Measurements from ENCODE around the gene PTPRR. TPM values are rescaled to one million over a fixed set of nuclear protein-coding genes. Genes with fewer than 3 reads are reported as not detected.

The PTPRR gene
- total RNA-seq, 2 donors from 2014 or later, result 0.37 to 0.51 TPM

- no peak for TF ChIP-seq CTCF (IDR thresholded peaks at IDR 0.05)
- H3K27me3 ChIP-seq, result no peaks in the 10 kb centered on the region
Measured at GRCh38 chr12:70643939-70644338, 276.6 kb downstream of the PTPRR start.

DNA sequence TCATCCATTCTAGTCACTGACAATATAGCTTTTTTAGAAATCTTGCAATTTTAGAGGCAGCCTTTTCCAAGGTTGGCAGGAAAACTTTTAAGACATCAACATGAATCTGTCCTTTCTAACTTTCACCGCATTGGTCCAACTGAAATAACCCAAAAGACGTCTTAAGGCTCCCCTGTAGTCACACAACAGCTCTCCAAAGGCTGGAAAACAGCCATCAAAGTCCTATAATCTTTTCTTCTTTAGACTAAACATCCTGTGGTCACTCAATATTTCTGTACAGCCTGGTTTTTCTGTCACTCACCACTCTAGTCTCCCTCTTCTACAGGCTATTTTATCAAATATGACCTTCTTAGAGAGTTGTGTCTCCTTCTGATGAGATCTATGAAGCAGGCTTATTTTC, 278.8 kb downstream of the PTPRR start:
- Histone ChIP-seq H3K9me3 (no peaks in the 10 kb centered on the region), H3K4me1 (peaks cover 0 to 18% of the 10 kb centered on the region in 2 donors), H3K27ac (no peak overlapping the region), H3K4me3 (no peak overlapping the region), H3K27me3 (no peaks in the 10 kb centered on the region), H3K36me3 (no peaks in the 10 kb centered on the region)
- TF ChIP-seq CTCF (IDR thresholded peaks at IDR 0.05), result no peak
- no peak for DNase-seq (ENCODE audit: low spot score)

More at GRCh38 chr12:70643939-70644338, 276.6 kb downstream of the PTPRR start:
- H3K9me3 ChIP-seq, result no peaks in the 10 kb centered on the region
- H3K4me3 ChIP-seq, result no peak overlapping the region
- H3K27ac ChIP-seq, result no peak overlapping the region
- peaks cover 0 to 37% of the 10 kb centered on the region in 2 donors for H3K4me1 ChIP-seq
- no peak for DNase-seq (ENCODE audit: low spot score)
- no peaks in the 10 kb centered on the region for H3K36me3 ChIP-seq

GRCh38 chr12:70640901-70641300, 279.6 kb downstream of the PTPRR start:
- H3K4me1 ChIP-seq, result peaks cover 0 to 10% of the 10 kb centered on the region in 2 donors
- H3K36me3 ChIP-seq, result no peaks in the 10 kb centered on the region
- no peaks in the 10 kb centered on the region for H3K9me3 ChIP-seq
- H3K27ac ChIP-seq, result no peak overlapping the region
- H3K27me3 ChIP-seq, result no peaks in the 10 kb centered on the region
- TF ChIP-seq CTCF (IDR thresholded peaks at IDR 0.05), result no peak
- no peak for DNase-seq (ENCODE audit: low spot score)
- H3K4me3 ChIP-seq, result no peak overlapping the region

DNA sequence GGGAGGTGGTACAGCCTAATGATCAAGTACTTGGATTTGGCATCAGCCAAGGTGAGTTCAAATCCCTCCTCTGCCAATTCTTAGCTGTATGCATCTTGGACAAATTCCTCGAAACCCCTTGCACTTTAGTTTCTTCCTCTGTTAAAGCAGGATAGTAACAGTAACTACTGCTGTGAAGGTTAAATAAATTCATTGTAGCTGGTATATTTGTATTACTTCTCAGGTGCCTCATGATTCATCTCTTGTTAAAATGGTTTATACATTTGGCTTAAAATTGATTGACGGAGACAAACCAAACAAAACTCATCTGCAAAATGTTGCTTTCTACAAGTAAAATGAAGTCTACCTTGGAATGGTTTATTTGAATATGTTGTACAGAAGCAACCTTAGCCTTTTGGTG, 281.0 kb downstream of the PTPRR start:
- no peaks in the 10 kb centered on the region for H3K9me3 ChIP-seq
- H3K4me1 ChIP-seq, result no peaks in the 10 kb centered on the region
- no peaks in the 10 kb centered on the region for H3K36me3 ChIP-seq
- no peak overlapping the region for H3K27ac ChIP-seq
- H3K4me3 ChIP-seq, result no peak overlapping the region
- TF ChIP-seq CTCF (IDR thresholded peaks at IDR 0.05), result no peak
- H3K27me3 ChIP-seq, result no peaks in the 10 kb centered on the region
- DNase-seq (ENCODE audit: low spot score), result no peak

GRCh38 chr12:70638639-70639360, 281.7 kb downstream of the PTPRR start:
- Histone ChIP-seq H3K27ac (no peak overlapping the region), H3K4me3 (no peak overlapping the region), H3K9me3 (no peaks in the 10 kb centered on the region), H3K36me3 (no peaks in the 10 kb centered on the region), H3K4me1 (no peaks in the 10 kb centered on the region), H3K27me3 (no peaks in the 10 kb centered on the region)
- DNase-seq (ENCODE audit: low spot score), result no peak
- no peak for TF ChIP-seq CTCF (IDR thresholded peaks at IDR 0.05)

Measured in right atrium auricular region (tissue), 2 donors.